CD14-positive monocyte (primary cell): Measurements from ENCODE around the gene NLE1. TPM values are rescaled to one million over a fixed set of nuclear protein-coding genes. Genes with fewer than 3 reads are reported as not detected.

ENCODE experiments used
- DNase-seq, 3 donors: peaks; one replicate each; pipeline ENCODE4 v3.0.0-alpha.2; 2011 to 2022
- H2AFZ ChIP-seq: 2 replicates; pipeline ENCODE4 v1.6.0; 2012; ENCODE audit warnings: mild to moderate bottlenecking, low read depth, low read length, inconsistent platforms; ENCODE audit not compliant: insufficient read depth, poor library complexity, severe bottlenecking
- H3K27ac ChIP-seq, 2 donors: 1 replicate in 1 of 2; 2 replicates in 1 of 2; pipeline ENCODE4 v1.5.1; 2012 to 2013; ENCODE audit warnings: low read length in 2 of 2, control low read depth in 1 of 2, inconsistent platforms in 1 of 2, low read depth in 1 of 2, mild to moderate bottlenecking in 1 of 2
- H3K27me3 ChIP-seq, 2 donors: one replicate each; pipeline versions ENCODE4 v1.6.0 to v1.6.1; 2011 to 2013; ENCODE audit warnings: low read length in 2 of 2; ENCODE audit not compliant: control insufficient read depth in 2 of 2, insufficient read depth in 2 of 2
- H3K36me3 ChIP-seq, 2 donors: replicated peaks in 1 of 2; 1 replicate in 1 of 2; 2 replicates in 1 of 2; pipeline versions ENCODE4 v1.5.1 to v1.6.1; 2012 to 2013; ENCODE audit warnings: low read length in 2 of 2, control low read depth in 1 of 2, inconsistent platforms in 1 of 2, mild to moderate bottlenecking in 1 of 2; ENCODE audit not compliant: insufficient read depth in 2 of 2, control insufficient read depth in 1 of 2
- H3K4me1 ChIP-seq, 2 donors: 1 replicate in 1 of 2; 2 replicates in 1 of 2; pipeline versions ENCODE4 v1.5.1 to v1.6.1; 2012 to 2013; ENCODE audit warnings: low read length in 2 of 2, control low read depth in 1 of 2, inconsistent platforms in 1 of 2, mild to moderate bottlenecking in 1 of 2, moderate library complexity in 1 of 2; ENCODE audit not compliant: insufficient read depth in 2 of 2, control insufficient read depth in 1 of 2
- H3K4me2 ChIP-seq: replicated peaks from 2 replicates; pipeline ENCODE3; 2012; ENCODE audit warnings: low read length, moderate library complexity, mild to moderate bottlenecking; ENCODE audit not compliant: poor library complexity, severe bottlenecking; ENCODE audit errors: extremely low read depth
- H3K4me3 ChIP-seq, 3 experiments: fragments of 200-600 bp in 1 of 3; sonication (generic) in 1 of 3; replicated peaks in 1 of 3; 1 replicate in 2 of 3; 2 replicates in 1 of 3; pipeline ENCODE4 v1.5.1; 2011 to 2013; ENCODE audit warnings: low read length in 3 of 3, mild to moderate bottlenecking in 3 of 3, control low read depth in 2 of 3, low read depth in 2 of 3, inconsistent platforms in 1 of 3, moderate library complexity in 1 of 3
- H3K79me2 ChIP-seq: 2 replicates; pipeline ENCODE4 v1.6.0; 2012; ENCODE audit warnings: mild to moderate bottlenecking, control low read depth, inconsistent platforms, low read length, moderate library complexity; ENCODE audit not compliant: insufficient read depth
- H3K9ac ChIP-seq: 2 replicates; pipeline ENCODE4 v1.6.0; 2017; ENCODE audit warnings: low read length, mild to moderate bottlenecking; ENCODE audit not compliant: insufficient read depth, poor library complexity, severe bottlenecking
- H3K9me3 ChIP-seq, 2 donors: replicated peaks in 1 of 2; 1 replicate in 1 of 2; 2 replicates in 1 of 2; pipeline versions ENCODE4 v1.5.1 to v1.6.1; 2012 to 2013; ENCODE audit warnings: low read length in 2 of 2, control low read depth in 1 of 2; ENCODE audit not compliant: control insufficient read depth in 1 of 2, insufficient read depth in 1 of 2
- H4K20me1 ChIP-seq: 2 replicates; pipeline ENCODE4 v1.6.0; 2012; ENCODE audit warnings: mild to moderate bottlenecking, low read length, control low read depth, moderate library complexity; ENCODE audit not compliant: insufficient read depth
- H3K27ac Mint-ChIP-seq, 7 donors: one replicate each; pipeline ENCODE4 v1.8.0; 2020; ENCODE audit warnings: mild to moderate bottlenecking in 7 of 7, mixed read lengths in 7 of 7, moderate library complexity in 6 of 7, inconsistent platforms in 2 of 7
- H3K27me3 Mint-ChIP-seq, 3 donors: one replicate each; pipeline ENCODE4 v1.8.0; 2021 to 2022; ENCODE audit warnings: low read depth in 3 of 3, mild to moderate bottlenecking in 3 of 3, mixed read lengths in 3 of 3, moderate library complexity in 3 of 3, inconsistent platforms in 1 of 3
- H3K36me3 Mint-ChIP-seq, 2 donors: one replicate each; pipeline ENCODE4 v1.8.0; 2020; ENCODE audit warnings: mixed read lengths in 2 of 2, inconsistent platforms in 1 of 2, mild to moderate bottlenecking in 1 of 2
- H3K4me1 Mint-ChIP-seq: one replicate; pipeline ENCODE4 v1.8.0; 2020; ENCODE audit warnings: mild to moderate bottlenecking, mixed read lengths
- H3K4me3 Mint-ChIP-seq, 2 donors: one replicate each; pipeline ENCODE4 v1.8.0; 2020; ENCODE audit warnings: mild to moderate bottlenecking in 2 of 2, mixed read lengths in 2 of 2, moderate library complexity in 1 of 2
- H3K9me3 Mint-ChIP-seq, 7 donors: one replicate each; pipeline ENCODE4 v1.8.0; 2020 to 2022; ENCODE audit warnings: mixed read lengths in 7 of 7, mild to moderate bottlenecking in 6 of 7, moderate library complexity in 6 of 7, inconsistent platforms in 2 of 7
- WGBS: methylation state at CpG from one replicate; pipeline ENCODE4 v1.1.5; 2013; ENCODE audit warnings: missing lambda C conversion rate; ENCODE audit not compliant: insufficient coverage; 5-methylcytosine and 5-hydroxymethylcytosine counted together
- intact Hi-C, 2 donors: fragments of 100-400 bp; cut with micrococcal nuclease; formaldehyde crosslinking; loops; one replicate each; pipeline versions ENCODE4 v1.15.0 to v1.15.1; 2023
- polyA plus RNA-seq, 3 donors: library from polyadenylated mRNA; depleted of rRNA in 1 of 3; unstranded in 2 of 3; stranded (reverse) in 1 of 3; fragments of 300-500 nt in 2 of 3; fragments of >200 nt in 1 of 3; fragmentation: Illumina TruSeq in 2 of 3; gene quantifications; 1 replicate in 2 of 3; 2 replicates in 1 of 3; pipeline ENCODE4 v1.2.3, GENCODE V29; 2012 to 2021
- TF ChIP-seq, protein P1 (sequence below): fragments of 200-600 bp; IDR thresholded peaks from one replicate; pipeline ENCODE4 v1.8.0; 2022; ENCODE audit warnings: antibody characterized with exemption, mild to moderate bottlenecking

The NLE1 gene
- polyA plus RNA-seq, 3 donors: 1.6 to 3.6 (median 2.2) TPM

DNA sequence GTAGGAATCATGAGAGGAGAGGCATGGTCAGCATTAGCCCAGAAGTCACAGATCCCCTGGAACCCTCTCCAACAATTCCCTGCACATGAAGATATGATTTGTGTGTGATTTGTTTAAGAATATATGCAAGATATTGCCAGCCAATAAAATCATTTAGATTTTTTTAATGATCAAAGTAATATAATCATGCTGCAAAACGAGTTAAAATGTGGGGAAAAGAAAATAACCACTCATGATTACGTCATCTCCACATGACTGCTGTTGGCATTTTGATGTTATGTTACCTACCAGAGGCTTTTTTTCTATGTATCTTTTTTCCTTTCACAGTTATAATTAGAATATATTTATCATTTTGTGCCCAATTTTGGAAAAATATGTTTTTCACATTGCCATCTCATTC, 29.7 kb upstream of the NLE1 start:
- H3K36me3 Mint-ChIP-seq: no peaks in the 10 kb centered on the region
- Histone ChIP-seq H3K4me3 (no peak overlapping the region), H3K79me2 (no peaks in the 10 kb centered on the region), H3K4me2 (peak overlapping the region; percentile 10), H3K36me3 (no peaks in the 10 kb centered on the region), H2AFZ (no peak overlapping the region), H4K20me1 (no peaks in the 10 kb centered on the region), H3K27me3 (no peaks in the 10 kb centered on the region), H3K9me3 (no peaks in the 10 kb centered on the region), H3K9ac (no peak overlapping the region), H3K27ac (no peak overlapping the region), H3K4me1 (no peaks in the 10 kb centered on the region)
- H3K9me3 Mint-ChIP-seq: no peaks in the 10 kb centered on the region
- no peak for DNase-seq
- H3K4me1 Mint-ChIP-seq: peaks cover 3% of the 10 kb centered on the region
- H3K4me3 Mint-ChIP-seq: peak overlapping the region in 1 of 2 donors; percentile 26
- H3K27ac Mint-ChIP-seq: peak overlapping the region in 1 of 7 donors; percentile 44
- WGBS: no CpG with 5 or more reads among the region's 2 CpGs
- intact Hi-C loops: loop anchor here in 1 of 2 donors (5.0 kb wide), 2 partner anchors 365 to 575 kb away; partner anchors contain the start of gene SLFN12L
- H3K27me3 Mint-ChIP-seq: peaks cover 1 to 2% (median 2%) of the 10 kb centered on the region in 3 donors
- TF ChIP-seq, protein P1, sequence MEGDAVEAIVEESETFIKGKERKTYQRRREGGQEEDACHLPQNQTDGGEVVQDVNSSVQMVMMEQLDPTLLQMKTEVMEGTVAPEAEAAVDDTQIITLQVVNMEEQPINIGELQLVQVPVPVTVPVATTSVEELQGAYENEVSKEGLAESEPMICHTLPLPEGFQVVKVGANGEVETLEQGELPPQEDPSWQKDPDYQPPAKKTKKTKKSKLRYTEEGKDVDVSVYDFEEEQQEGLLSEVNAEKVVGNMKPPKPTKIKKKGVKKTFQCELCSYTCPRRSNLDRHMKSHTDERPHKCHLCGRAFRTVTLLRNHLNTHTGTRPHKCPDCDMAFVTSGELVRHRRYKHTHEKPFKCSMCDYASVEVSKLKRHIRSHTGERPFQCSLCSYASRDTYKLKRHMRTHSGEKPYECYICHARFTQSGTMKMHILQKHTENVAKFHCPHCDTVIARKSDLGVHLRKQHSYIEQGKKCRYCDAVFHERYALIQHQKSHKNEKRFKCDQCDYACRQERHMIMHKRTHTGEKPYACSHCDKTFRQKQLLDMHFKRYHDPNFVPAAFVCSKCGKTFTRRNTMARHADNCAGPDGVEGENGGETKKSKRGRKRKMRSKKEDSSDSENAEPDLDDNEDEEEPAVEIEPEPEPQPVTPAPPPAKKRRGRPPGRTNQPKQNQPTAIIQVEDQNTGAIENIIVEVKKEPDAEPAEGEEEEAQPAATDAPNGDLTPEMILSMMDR: no peak

DNA sequence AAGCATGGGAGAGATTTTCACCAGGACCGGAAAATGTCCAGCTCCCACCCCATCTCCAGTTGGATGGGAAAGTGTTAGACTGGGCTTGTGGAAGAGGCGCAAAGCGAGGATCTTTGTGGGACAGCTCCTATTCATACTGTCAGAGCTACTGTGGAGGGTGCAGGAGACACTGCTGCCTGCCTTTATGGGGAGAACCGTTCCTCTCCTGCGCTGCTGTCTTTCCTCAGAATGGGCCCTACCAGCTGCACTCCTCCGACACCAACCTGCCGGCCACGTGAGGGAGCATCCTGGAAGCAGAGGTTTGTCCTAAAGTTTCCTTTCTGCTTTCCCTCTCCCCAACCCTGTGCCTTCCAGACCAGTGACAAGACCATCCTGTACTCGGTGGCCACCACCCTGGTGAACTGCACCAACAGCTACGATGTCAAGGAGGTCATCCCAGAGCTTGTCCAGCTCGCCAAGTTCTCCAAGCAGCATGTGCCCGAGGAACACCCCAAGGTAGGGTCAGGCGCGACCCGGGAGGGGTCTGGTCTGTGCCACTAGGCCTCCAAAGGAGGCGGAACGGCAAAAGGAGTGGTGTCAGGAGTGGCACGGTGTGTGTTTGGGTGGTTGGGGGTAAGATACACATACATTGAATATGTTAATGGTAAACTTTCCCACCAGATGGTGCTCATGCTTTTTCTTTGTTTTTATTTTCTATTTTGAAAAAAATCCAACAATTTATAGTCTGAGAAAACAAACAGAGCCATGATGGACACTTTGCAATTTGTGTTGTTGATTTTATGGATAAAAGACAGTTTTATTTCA, 29.1 kb upstream of the NLE1 start:
- TF ChIP-seq, protein P1: peak; percentile 36
- no peaks in the 10 kb centered on the region for H3K36me3 Mint-ChIP-seq
- Histone ChIP-seq H3K36me3 (no peaks in the 10 kb centered on the region), H3K9me3 (no peaks in the 10 kb centered on the region), H3K4me3 (no peak overlapping the region), H3K27me3 (no peaks in the 10 kb centered on the region), H2AFZ (no peak overlapping the region), H3K27ac (no peak overlapping the region), H3K4me2 (peak overlapping the region; percentile 10), H3K9ac (no peak overlapping the region), H3K4me1 (no peaks in the 10 kb centered on the region), H3K79me2 (no peaks in the 10 kb centered on the region), H4K20me1 (no peaks in the 10 kb centered on the region)
- no peak for DNase-seq
- H3K4me1 Mint-ChIP-seq: peaks cover 3% of the 10 kb centered on the region
- peak overlapping the region in 1 of 7 donors; percentile 44 for H3K27ac Mint-ChIP-seq
- no peaks in the 10 kb centered on the region for H3K9me3 Mint-ChIP-seq
- H3K27me3 Mint-ChIP-seq: peaks cover 1 to 4% (median 4%) of the 10 kb centered on the region in 3 donors
- no peak overlapping the region for H3K4me3 Mint-ChIP-seq
- WGBS: 80% methylated on average over 11 of the region's 18 CpGs
- intact Hi-C loops: loop anchor here in 1 of 2 donors (5.0 kb wide), 2 partner anchors 366 to 576 kb away; partner anchors contain the start of gene SLFN12L
